Amniotic stem cell (primary cell): Measurements from ENCODE around the gene FHAD1.

Experiments
- DNase-seq: peaks from one replicate; lab custom pipeline; 2025; lab: John Stamatoyannopoulos, UW

The FHAD1 gene

DNA sequence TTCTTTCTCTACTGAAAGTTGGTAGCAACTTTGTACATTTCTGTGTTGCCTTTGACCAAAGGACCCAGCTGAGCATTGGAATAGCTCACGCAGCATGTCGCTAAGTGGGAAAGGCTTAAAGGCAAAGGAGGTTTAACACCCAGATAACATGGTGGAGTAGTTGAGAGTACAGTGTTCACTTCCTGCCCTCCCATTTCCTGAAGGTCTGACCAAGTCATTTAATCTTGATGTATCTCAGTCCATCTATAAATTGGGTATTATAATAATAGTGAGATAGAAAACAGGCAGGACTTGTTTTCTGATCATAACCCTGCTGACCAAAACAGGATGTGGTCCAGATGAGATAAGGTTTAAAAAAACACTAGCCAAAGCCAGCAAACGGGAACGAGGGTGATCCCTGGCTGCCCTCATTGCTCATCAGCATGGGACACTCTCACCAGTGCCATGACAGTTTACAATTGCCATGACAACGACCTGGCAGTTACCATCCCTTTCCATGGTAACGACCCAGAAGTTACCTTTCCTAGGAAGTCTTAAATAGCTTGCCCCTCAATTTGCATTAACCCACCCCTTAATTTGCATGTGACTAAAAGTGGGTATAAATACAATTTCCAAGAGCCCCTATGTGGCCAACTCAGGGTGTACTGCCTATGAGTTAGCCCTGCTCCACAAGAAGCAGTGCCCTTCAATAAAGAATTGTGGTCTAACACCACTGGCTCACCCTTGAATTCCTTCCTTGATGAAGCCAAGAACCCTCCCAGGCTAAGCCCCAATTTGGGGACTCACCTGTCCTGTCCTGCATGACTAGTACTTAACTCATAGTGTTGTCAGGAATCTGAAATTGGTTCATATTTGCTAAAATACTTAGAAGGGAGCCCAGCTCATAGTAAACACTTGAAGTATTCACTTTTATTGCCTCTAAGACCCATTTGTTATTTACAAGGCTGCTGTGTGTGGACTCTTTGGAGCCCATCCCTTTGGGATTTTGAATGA lies 28.4 kb upstream of the FHAD1 start:
- DNase-seq, result no peak

DNA sequence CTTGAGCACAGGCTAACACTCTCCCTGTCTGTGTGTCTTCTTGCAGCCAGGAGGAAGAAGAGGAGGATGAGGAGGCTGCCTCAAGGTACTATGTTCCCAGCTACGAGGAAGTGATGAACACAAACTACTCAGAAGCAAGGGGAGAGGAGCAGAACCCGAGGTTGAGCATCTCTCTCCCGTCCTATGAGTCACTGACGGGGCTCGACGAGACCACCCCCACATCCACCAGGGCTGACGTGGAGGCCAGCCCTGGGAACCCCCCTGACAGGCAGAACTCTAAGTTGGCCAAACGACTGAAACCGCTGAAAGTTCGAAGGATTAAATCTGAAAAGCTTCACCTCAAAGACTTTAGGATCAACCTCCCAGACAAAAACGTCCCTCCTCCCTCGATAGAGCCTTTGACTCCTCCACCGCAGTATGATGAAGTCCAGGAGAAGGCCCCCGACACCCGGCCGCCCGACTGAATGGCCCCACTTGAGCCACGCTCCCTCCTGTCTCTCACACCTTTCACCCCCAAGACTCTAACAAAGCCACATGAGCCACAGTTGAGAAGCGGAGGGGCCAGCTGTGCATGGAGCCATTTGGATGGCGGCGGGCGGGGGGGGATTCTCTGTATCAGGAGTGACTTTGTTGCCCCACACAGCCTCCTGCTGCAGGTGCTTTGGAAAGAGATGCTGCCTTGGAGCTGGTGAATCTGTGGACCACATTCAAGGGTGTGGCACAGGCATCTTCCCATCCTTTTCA lies 27.6 kb upstream of the FHAD1 start:
- no peak for DNase-seq

DNA sequence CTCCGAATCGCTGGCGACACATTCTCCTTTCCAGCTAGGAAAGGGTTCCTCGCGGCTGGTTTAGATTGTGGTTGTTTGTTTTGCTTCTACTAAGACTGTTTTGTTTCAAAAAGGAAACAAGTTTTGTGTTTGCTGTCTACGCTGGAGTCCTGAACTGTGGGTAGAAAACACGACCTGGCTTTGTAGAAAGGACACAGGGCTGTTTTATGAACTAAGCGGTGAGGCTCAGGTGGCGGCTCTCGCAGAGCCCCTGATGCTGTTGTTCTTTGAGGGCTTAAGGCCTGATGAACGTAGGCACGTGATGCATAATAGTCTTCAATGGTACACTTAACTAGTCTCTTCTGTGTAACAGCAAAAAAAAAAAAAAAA lies 27.0 kb upstream of the FHAD1 start:
- no peak for DNase-seq

DNA sequence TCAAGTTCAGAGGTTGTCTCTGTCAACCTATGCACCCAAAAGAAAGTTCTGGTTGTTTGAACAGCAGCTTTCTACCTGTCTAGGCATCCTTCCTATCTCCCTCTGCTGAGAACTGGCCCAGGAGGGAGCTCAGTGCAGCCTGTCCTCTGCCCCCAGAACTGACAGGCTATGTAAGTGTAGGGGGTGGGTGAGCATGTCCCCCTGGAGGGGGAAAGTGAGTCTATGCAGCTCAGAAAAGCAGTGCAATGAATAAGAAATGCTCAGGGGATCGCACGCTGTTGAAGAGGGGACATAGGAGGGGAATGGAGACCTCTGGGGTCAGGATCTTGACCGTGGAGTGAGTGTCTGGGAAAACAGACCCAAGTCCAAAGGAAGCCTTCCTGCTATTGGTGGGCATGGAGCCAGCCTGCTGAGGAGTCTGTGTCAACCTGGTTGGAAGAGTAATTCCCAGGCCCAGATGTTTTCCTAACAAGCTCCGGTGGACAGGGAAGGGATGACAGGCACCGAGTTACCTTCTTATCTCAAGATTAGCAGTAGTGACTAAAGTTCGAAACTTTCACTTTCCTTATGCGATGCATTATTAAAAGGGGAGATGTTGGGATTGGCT lies 26.1 kb upstream of the FHAD1 start:
- no peak for DNase-seq

DNA sequence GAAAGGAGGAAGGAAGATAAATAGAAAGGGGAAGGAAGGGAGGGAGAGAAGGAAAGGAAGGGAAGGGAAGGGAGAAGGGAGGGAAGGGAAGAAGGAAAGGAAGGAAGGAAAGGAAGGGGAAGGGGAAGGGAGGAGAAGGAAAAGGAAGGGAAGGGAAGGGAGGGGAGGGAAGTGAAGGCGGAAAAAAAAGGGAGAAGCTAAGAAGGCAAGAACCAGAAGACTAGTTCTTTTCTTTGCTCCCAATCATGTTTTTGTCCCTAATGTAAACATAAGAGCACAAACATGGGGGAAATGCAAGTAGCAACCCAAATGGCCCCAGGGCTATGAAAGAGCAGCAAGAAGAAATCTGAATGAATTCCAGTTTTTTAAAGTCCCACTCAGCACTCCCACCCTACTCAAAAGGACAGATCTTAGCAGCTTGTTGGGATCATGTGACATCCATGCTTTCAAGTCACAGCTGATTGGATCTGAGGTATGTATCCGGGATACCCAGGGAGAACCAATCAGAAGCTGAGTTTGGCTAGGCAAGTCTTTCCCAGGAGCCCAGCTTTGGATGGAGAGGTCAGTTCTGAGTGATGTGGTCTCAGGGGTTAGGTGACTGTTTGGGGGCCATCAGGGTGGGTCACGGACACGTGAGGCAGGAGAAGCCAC lies 24.2 kb upstream of the FHAD1 start:
- DNase-seq, result no peak

DNA sequence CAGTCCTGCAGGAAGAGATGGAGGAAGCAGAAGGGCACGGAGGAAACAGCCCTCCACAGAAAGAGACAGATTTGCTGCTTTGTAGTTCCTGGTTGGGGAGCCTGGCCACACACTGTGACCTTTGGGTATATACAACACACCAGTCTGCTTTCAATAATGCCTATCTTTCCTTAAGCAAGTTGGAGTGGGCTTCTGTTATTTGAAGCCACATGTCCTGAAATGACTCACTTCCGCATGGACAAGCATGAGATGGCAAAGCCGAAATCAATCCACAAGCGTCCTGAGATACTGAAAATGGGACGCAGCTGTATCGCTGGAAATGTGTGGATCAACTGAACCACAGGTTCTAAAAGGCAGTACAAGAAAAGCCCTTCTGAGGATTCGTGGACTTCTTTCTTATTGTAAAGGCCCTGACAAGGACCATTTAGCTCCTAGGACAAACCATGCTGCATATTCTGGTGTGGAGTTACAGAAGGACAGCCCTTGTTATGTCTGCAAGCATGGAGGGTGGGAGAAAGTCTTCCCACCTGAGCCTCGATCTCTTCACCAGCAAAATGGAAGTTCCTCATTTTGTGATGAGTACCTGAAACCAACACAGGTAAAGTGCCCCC lies 22.7 kb upstream of the FHAD1 start:
- no peak for DNase-seq

DNA sequence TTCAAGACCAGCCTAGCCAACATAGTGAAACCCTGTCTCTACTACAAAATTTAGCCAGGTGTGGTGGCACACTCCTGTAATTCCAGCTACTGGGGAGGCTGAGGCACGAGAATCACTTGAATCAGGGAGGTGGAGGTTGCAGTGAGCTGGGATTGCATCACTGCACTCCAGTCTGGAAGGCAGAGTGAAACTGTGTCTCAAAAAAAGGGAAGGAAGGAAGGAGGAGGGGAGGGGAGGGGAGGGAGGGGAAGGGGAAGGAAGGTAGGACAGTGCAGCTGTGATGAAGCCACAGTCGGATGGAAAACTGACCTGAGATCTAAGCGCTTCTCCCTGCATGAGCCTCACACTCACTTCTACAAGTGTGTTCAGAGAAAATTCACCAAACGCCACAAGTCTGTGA lies 22.0 kb upstream of the FHAD1 start:
- DNase-seq, result no peak

DNA sequence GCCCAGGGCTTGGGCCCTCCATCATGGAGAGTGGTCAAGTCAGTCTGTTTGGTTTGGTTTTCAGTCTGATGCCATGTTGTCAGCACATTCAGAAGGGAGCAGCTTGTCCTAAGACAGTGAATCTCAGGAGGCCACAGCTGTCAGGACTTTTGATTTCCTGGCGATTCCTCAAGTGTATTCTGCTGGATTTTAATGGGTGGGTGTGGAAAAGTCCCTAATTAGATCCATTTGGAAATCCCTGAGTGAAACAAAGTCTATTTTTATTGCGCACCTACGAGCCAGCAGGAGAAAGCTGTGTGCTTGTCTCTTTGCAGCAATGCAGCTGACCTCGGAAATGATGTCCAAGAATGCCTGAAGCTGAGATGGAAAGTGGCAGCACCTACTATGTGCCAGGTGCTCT lies 21.6 kb upstream of the FHAD1 start:
- no peak for DNase-seq

DNA sequence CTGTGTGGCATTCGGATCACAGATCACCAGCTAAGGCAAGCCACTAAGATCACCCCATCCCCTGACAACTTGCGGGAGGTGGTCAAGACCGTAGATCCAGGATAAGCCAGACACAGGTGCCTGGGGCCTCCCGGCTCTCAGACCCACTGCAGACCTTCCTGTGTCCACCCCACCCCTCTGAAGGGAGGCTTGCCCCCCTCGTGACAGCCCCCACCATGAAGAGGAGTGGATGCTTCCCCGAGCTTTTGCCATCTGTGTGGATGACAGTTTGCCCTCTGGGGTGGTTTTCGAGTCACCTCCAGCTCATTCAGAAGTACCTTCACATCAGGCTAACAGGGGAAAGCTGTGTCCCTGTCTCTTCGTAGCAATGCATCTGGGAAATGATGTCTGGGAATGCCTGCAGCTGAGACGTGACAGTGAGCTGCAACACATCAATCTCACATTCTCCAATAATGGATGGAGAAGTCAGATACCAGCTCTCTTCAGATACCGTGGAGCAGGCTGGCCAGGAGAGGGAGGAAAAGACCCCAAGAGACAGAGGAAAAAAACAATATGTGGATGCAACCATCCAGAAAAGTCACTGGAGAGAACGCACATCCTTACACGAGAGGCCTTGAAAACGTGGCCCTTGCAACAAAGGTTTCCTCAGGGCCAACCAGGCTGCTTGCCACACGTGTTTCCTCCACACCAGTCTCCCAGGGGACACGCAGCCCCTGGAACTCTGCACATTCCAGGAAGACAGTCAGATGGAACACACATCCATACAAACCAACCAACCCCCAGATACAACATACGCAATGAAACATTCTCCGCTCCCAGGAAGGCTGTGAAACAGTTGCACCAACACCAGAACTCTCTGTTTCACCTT lies 20.4 kb upstream of the FHAD1 start:
- DNase-seq, result no peak

DNA sequence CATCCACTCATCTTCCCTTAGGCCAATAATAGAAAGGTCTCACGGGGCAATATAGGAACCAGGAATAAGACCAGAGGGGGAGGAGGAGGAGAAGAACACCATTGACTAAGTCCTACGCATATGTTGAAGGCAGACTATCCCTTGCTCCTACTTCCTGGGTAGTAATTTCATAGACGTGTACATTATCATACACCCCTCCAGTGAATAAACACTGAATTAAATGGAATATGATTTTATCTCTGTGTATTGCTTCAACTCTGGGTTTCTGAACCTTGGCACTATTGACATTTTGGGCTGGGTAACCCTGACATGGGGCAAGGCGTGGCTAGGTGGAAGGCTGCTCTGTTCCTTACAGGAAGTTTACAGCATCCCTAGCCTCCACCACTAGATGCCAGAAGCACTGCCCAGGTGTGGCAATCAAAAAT lies 17.3 kb upstream of the FHAD1 start:
- DNase-seq, result no peak

DNA sequence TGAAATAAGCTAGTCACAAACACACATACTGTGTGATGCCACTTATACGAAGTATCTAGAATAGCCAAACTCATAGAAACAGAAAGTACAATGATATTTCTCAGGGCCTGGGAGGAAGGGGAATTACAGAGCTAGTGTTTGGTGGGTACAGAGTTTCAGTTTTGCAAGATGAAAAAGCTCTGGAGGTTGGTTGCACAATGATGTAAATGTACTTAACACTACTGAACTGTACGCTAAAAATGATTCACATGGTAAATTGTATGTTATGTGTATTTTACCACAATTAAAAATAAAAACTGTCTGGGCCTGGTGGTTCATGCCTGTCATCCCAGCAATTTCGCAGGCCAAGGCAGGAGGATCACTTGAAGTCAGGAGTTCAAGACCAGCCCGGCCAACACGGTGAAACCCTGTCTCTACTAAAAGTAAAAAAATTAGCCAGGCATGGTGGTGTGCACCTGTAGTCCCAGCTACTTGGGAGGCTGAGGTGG lies 15.3 kb upstream of the FHAD1 start:
- no peak for DNase-seq

DNA sequence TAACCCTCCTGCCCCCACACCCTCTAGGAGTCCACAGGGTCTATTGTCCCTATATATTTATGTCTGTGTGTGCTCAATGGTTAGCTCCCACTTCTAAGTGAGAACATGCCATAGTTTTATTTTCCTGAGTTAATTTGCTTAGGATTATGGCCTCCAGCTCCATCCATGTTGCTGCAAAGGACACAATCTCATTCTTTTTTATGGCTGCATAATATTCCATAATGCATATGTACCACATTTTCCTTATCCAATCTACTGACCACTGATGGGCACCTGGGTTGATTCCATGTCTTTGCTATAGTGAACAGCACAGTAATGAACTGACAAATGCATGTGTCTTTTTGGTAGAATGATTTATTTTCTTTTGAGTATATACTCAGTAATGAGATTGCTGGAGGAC lies 13.3 kb upstream of the FHAD1 start:
- no peak for DNase-seq

DNA sequence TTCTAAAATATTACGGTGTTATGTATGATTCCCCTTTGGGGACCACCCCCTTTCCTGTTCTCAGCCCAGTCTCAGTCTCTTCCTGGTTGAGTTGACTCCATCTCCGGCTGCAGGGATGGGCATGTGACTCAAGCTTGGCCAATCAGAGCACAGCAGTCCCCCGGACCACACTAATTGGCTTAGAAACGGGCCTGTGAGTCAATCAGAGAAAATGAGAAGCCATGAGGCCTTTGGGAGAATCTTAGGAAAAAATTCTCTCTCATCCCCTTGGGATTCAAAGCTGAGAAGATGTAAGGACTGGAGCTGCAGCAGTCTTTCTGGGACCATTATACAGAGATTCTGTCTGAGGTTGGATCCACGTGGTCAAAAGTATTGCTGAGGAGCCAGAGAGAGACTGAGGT lies 10.7 kb upstream of the FHAD1 start:
- no peak for DNase-seq

DNA sequence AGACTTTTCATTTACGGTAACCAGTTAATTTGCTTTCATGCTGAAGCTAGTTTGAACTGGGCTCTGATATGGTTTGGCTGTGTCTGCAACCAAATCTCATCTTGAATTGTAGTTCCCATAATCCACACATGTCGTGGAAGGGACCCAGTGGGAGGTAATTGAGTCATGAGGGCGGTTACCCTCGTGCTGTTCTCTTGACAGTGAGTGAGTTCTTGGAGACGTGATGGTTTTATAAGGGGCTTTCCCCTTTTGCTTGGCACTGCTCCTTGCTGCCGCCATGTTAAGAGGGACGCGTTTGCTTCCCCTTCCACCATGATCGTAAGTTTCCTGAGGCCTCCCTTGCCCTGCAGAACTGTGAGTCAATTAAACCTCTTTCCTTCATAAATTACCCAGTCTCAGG lies 10.3 kb upstream of the FHAD1 start:
- DNase-seq, result no peak

DNA sequence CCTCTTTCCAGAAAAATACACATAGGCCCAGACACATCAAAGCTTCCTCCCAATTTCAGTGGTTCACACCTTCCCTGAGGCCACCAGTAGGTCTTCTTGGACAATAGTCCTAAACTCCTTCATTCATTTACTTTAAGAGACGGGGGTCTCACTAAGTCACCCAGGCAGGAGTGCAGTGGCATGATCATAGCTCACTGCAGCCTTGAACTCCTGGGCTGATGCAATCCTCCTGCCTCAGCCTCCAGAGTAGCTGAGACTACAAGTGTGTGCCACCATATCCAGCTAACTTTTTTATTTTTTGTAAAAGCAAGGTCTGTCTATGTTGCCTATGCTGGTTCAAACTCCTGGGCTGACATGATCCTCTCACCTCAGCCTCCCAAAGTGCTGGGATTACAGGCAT lies 8.2 kb upstream of the FHAD1 start:
- no peak for DNase-seq

DNA sequence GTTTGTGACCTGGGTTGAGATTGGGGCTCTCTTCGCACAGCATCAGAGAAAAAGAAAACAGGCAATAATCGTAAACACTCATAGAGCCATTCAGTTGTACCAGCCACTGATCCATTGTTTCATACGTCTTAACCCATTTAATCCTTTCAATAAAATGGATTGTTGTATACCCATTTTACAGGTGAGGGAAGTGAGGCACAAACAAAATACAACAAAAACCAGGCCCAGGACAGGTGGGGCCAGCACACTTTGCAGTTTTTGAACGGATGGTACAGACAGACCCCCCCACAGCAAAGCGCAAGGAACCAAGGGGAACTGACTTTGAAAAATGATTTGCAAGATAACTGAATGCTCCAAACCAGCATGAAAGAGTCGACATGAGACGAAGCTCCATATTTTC lies 4.3 kb upstream of the FHAD1 start:
- DNase-seq, result no peak

DNA sequence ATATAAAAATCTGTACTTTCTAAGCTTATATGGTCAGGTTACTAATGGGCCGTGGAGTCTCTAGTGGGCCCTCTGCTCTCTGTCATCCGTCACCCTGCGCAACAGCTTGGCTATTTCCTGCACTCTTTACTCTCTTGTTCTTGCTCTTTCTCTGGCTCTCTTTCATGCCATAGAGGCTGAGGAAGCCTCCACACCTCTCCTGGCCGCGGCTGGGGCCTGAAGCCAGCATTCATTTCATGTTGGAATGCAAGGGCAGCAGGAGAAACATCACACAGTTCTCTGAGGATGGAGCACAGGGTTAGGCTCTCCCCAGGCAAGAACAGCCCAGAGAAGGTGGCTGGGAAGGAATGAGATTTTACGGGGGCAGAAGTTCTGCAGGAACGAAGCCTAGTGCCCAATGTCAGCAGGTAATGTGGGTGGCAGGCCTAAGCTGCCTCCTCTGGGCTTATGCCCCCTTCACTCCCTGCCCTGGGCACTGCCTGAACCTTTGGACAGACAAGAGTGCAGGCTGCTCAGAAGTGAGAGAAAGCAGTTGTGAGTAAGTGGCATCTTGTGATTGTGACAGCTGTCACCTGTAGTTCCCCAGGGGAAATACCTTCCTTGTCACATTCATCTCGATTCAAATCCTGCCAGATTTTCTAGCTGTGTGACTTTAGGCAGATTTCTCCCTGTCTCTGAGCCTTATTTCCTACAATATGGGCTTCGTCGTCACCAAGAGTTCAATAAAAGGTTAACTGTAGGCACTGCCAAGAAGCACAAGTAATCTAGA lies 3.6 kb upstream of the FHAD1 start:
- no peak for DNase-seq

DNA sequence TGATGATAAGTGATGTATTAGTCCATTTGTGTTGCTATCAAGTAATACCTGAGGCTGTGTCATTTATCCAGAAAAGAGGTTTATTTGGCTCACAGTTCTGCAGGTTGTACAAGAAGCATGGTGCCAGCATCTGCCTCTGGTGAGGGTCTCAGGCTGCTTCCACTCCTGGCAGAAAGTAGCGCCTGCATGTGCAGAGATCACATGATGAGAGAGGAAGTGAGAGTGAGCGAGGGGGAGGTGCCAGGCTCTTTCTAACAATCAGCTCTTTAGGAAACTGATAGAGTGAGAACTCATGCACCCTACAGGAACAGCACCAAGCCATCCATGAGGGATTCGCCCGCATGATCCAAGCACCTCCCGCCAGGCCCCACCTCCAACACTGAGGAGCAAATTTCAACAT lies 2.2 kb upstream of the FHAD1 start:
- DNase-seq, result no peak

DNA sequence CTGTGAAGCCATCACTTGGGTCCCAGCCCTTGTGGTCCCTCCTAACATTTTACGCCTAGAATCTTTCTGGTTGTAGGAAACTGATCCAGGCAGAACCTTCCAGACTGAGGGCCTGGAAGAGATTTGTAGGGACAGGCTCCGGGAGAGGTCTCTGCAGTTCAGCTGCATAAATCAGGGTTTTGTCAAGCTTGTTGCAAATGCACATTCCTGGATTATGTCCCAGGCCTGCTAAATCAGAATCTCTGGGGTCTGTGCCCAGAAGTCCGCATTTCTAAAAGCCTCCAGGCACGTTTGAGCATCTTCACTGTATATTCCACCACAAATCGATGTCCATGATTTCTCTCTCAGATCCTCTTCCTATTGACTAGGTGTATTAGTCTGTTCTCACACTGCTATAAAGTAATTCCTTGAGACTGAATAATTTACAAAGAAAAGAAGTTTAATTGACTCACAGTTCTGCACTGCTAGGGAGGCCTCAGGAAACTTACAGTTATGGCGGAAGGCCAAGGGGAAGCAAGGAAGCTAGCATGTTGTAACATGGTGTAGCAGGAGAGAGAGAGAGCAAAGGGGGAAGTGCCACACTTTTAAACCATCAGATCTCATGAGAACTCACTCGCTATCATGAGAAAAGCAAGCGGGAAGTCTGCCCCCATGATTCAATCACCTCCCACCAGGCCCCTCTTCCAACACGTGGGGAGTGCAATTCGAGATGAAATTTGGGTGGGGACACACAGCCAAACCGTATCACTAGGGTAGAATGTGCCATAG lies 1.2 kb upstream of the FHAD1 start:
- no peak for DNase-seq
